Measurements from ENCODE around the gene FAHD1. TPM values are rescaled to one million over a fixed set of nuclear protein-coding genes. Genes with fewer than 3 reads are reported as not detected.

Gene FAHD1
- total and polyA plus RNA-seq, 2 donors from 2014 or later: 36.4 to 108 TPM

GRCh38 chr16:1820946-1821290 is 6.1 kb upstream of the FAHD1 start:
- DNase-seq (no peak), FAIRE-seq (no peak)
- no peak for TF ChIP-seq CTCF (IDR thresholded peaks at IDR 0.05; ENCODE audit: borderline replicate concordance, extremely low read depth, insufficient read depth)
- Histone ChIP-seq H3K9ac (ENCODE audit: low read length in 3 of 3) (no peak overlapping the region), H3K36me3 (ENCODE audit: control insufficient read depth in 2 of 3, insufficient read depth in 3 of 3, low read length in 3 of 3) (peaks cover 0 to 38% (median 11%) of the 10 kb centered on the region in 3 donors), H3K4me1 (ENCODE audit: control insufficient read depth in 2 of 3, insufficient read depth in 2 of 3, low read depth in 1 of 3, low read length in 3 of 3) (peaks cover 0 to 12% (median 0%) of the 10 kb centered on the region in 3 donors), H3K4me3 (ENCODE audit: low read length in 3 of 3) (no peak overlapping the region), H3K27ac (ENCODE audit: low read depth in 2 of 2, low read length in 2 of 2) (no peak overlapping the region), H3K9me3 (ENCODE audit: control insufficient read depth in 2 of 3, insufficient read depth in 1 of 3, low read length in 3 of 3) (no peaks in the 10 kb centered on the region), H3K27me3 (ENCODE audit: control insufficient read depth, insufficient read depth, low read length) (no peaks in the 10 kb centered on the region)
- intact Hi-C loops (cut with DNase I): no loop called here

GRCh38 chr16:1821861-1822611 is 5.0 kb upstream of the FAHD1 start:
- Histone ChIP-seq H3K4me1 (ENCODE audit: control insufficient read depth in 2 of 3, insufficient read depth in 2 of 3, low read depth in 1 of 3, low read length in 3 of 3) (peaks cover 0 to 13% (median 0%) of the 10 kb centered on the region in 3 donors), H3K27ac (ENCODE audit: low read depth in 2 of 2, low read length in 2 of 2) (no peak overlapping the region), H3K36me3 (ENCODE audit: control insufficient read depth in 2 of 3, insufficient read depth in 3 of 3, low read length in 3 of 3) (peaks cover 0 to 30% (median 8%) of the 10 kb centered on the region in 3 donors), H3K4me3 (ENCODE audit: low read length in 3 of 3) (no peak overlapping the region), H3K9ac (ENCODE audit: low read length in 3 of 3) (no peak overlapping the region), H3K9me3 (ENCODE audit: control insufficient read depth in 2 of 3, insufficient read depth in 1 of 3, low read length in 3 of 3) (no peaks in the 10 kb centered on the region), H3K27me3 (ENCODE audit: control insufficient read depth, insufficient read depth, low read length) (no peaks in the 10 kb centered on the region)
- intact Hi-C loops (cut with DNase I): no loop called here
- FAIRE-seq (no peak), DNase-seq (no peak)
- TF ChIP-seq CTCF (IDR thresholded peaks at IDR 0.05; ENCODE audit: borderline replicate concordance, extremely low read depth, insufficient read depth): no peak

GRCh38 chr16:1822801-1823200 is 4.2 kb upstream of the FAHD1 start:
- Histone ChIP-seq H3K9me3 (ENCODE audit: control insufficient read depth in 2 of 3, insufficient read depth in 1 of 3, low read length in 3 of 3) (no peaks in the 10 kb centered on the region), H3K9ac (ENCODE audit: low read length in 3 of 3) (no peak overlapping the region), H3K27me3 (ENCODE audit: control insufficient read depth, insufficient read depth, low read length) (no peaks in the 10 kb centered on the region), H3K4me3 (ENCODE audit: low read length in 3 of 3) (no peak overlapping the region), H3K27ac (ENCODE audit: low read depth in 2 of 2, low read length in 2 of 2) (no peak overlapping the region), H3K36me3 (ENCODE audit: control insufficient read depth in 2 of 3, insufficient read depth in 3 of 3, low read length in 3 of 3) (peaks cover 0 to 30% (median 8%) of the 10 kb centered on the region in 3 donors), H3K4me1 (ENCODE audit: control insufficient read depth in 2 of 3, insufficient read depth in 2 of 3, low read depth in 1 of 3, low read length in 3 of 3) (peaks cover 0 to 13% (median 0%) of the 10 kb centered on the region in 3 donors)
- TF ChIP-seq CTCF (IDR thresholded peaks at IDR 0.05; ENCODE audit: borderline replicate concordance, extremely low read depth, insufficient read depth): no peak
- DNase-seq (no peak), FAIRE-seq (no peak)
- intact Hi-C loops (cut with DNase I): no loop called here

All from kidney (tissue), 14 donors.